Measurements from ENCODE around the gene ZAP70. TPM values are rescaled to one million over a fixed set of nuclear protein-coding genes. Genes with fewer than 3 reads are reported as not detected.

ZAP70 gene
- total RNA-seq, 3 donors from 2014 or later = 3.5 to 7.5 (median 5.4) TPM

DNA sequence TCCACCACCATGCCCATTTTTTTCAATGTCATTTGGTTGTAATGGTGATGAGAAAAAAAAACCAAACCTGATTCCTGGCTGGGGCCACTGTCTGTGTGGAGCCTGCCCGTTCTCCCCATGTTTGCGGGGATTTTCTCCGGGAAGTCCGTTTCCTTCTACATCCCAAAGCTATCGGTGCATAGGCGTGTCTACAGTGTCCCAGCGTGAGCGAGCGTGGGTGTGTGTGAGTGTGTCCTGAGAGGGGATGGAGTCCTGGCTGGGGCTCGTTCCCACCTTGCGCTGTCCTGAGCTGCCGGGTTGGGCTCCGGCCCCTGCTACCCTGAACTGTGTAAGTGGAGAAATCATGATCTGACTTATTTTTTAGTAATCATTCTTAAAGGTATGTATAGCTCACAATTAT, 7.3 kb upstream of the ZAP70 start:
- intact Hi-C loops (cut with DNase I, micrococcal nuclease) = no loop called here
- no peaks in the 10 kb centered on the region for H3K4me1 ChIP-seq (ENCODE audit: low read depth)
- TF ChIP-seq, protein P1, sequence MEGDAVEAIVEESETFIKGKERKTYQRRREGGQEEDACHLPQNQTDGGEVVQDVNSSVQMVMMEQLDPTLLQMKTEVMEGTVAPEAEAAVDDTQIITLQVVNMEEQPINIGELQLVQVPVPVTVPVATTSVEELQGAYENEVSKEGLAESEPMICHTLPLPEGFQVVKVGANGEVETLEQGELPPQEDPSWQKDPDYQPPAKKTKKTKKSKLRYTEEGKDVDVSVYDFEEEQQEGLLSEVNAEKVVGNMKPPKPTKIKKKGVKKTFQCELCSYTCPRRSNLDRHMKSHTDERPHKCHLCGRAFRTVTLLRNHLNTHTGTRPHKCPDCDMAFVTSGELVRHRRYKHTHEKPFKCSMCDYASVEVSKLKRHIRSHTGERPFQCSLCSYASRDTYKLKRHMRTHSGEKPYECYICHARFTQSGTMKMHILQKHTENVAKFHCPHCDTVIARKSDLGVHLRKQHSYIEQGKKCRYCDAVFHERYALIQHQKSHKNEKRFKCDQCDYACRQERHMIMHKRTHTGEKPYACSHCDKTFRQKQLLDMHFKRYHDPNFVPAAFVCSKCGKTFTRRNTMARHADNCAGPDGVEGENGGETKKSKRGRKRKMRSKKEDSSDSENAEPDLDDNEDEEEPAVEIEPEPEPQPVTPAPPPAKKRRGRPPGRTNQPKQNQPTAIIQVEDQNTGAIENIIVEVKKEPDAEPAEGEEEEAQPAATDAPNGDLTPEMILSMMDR (IDR thresholded peaks at IDR 0.05) = no peak
- H3K36me3 ChIP-seq (ENCODE audit: low read depth) = no peaks in the 10 kb centered on the region
- DNase-seq (no peak), ATAC-seq (no peak)
- H3K4me3 ChIP-seq = no peak overlapping the region
- H3K9me3 ChIP-seq = no peaks in the 10 kb centered on the region

DNA sequence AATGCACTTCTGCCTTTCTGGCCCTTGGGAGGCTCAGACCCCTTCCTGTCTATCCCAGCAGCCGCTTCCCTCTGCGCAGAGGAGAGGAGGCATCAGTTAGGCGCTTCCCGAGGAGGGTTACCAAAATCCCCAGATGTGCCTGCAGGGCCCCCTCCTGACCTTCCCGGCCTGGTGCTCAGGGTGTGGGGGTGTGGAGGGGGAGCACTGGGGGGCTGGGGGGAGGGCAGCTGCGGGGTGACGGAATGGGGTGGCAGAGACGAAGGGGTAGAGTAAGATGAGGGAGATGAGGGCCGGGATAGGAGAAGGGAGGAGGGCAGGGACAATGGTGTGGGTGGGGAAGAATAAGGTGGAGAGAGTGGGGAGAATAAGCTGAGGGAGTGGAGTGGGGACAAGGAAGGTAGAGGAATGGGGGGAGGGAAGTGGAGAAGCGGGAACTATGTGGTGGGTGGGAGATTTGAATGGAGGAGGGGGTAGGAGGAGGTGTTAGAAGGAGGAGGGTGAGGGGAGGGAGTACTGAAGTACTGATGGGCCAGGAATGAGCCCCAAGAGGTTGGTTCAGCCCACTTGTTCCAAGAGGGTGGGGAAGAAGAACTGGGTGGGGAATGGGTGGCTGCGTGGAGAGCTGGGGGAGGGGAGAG, 6.5 kb upstream of the ZAP70 start:
- H3K4me3 ChIP-seq = no peak overlapping the region
- no peaks in the 10 kb centered on the region for H3K36me3 ChIP-seq (ENCODE audit: low read depth)
- TF ChIP-seq, protein P1 (IDR thresholded peaks at IDR 0.05) = no peak
- no peaks in the 10 kb centered on the region for H3K9me3 ChIP-seq
- DNase-seq (no peak), ATAC-seq (no peak)
- intact Hi-C loops (cut with DNase I, micrococcal nuclease) = no loop called here
- no peaks in the 10 kb centered on the region for H3K4me1 ChIP-seq (ENCODE audit: low read depth)

DNA sequence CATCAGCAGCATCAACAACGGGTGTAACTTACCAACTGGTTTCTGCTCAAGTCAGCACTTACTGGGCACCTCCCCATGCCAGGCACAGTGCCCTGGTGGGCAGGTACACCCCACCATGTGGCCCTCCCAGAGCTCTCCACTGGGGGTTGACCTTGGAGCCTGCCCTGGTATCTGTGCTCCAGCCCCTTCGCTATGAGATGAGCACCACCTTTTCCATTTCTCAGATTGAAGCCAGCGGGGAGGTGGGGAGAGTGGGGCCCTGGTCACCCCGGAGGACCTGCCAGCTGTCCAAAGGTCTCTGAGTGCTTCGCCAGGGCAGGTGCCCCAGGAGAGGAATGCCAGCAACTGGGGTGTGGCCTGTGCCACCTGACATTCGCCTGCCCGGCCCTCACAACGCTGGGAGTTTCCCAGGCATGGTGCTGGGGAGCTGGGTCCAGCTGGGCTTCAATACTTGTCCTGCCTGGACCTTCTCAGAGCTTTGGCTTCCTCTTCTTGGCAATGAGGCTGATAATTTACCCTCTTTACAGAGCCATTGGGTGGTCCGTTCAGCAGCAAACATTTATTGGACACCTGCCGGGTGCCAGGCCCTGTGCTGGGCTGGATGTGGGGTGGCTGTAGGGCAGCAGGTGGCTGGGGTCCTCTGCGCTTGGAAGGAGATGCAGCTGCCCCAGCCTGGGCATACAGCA, 5.9 kb upstream of the ZAP70 start:
- peak; percentile 93 for ATAC-seq
- H3K4me3 ChIP-seq = no peak overlapping the region
- H3K36me3 ChIP-seq (ENCODE audit: low read depth) = no peaks in the 10 kb centered on the region
- H3K9me3 ChIP-seq = no peaks in the 10 kb centered on the region
- peak in 2 of 3 donors; percentile 70 to 73 for DNase-seq
- TF ChIP-seq, protein P1 (IDR thresholded peaks at IDR 0.05) = no peak
- no peaks in the 10 kb centered on the region for H3K4me1 ChIP-seq (ENCODE audit: low read depth)
- intact Hi-C loops (cut with DNase I, micrococcal nuclease) = no loop called here

DNA sequence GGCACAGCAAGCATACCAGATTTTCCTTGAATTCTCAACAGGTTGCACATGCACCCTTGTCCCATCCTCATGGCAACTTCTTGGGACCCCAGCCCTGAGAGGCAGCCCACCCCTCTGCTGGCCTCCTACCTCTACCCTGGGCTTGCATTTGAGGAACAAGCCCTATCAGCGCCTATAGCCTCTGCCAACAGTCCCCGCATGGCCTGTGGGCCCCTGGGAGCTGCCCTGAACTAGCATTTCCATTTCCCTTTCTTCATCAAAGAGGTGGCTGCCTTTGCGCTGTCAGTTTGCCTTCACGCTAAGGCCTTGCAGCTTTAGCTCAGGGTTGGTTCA, 5.4 kb upstream of the ZAP70 start:
- Histone ChIP-seq H3K4me3 (no peak overlapping the region), H3K9me3 (no peaks in the 10 kb centered on the region), H3K4me1 (ENCODE audit: low read depth) (no peaks in the 10 kb centered on the region), H3K36me3 (ENCODE audit: low read depth) (no peaks in the 10 kb centered on the region)
- intact Hi-C loops (cut with DNase I, micrococcal nuclease) = no loop called here
- TF ChIP-seq, protein P1 (IDR thresholded peaks at IDR 0.05) = no peak
- DNase-seq (no peak), ATAC-seq (no peak)

DNA sequence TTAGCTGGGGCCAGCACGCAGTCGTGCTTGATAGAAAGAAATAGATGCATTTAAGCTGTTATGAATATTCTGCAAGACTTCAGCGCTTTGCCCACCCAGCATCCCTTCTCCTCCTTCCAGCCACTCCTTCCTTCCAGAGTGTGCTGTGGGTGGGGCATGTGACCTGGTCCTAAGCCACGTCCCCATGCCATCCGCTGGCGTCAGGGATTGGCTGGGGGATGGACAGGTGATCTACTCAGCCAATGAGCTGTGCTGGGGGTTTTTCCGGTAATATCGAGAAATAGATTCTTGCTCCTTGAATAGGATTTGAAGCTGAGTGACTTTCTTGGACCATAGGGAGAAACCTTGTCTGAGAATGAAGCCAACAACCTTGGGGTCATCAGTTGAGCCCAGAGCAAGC, 4.8 kb upstream of the ZAP70 start:
- intact Hi-C loops (cut with DNase I, micrococcal nuclease) = no loop called here
- no peaks in the 10 kb centered on the region for H3K4me1 ChIP-seq (ENCODE audit: low read depth)
- ATAC-seq = no peak
- no peak for DNase-seq
- TF ChIP-seq, protein P1 (IDR thresholded peaks at IDR 0.05) = no peak
- no peaks in the 10 kb centered on the region for H3K36me3 ChIP-seq (ENCODE audit: low read depth)
- H3K4me3 ChIP-seq = no peak overlapping the region
- no peaks in the 10 kb centered on the region for H3K9me3 ChIP-seq
